GM21717 (cell line): ENCODE measurements around the gene FGD3.
A peak's percentile ranks its signal among the peaks of the same experiment; 100 is the strongest.

Experiments used
- ATAC-seq: cut with Tn5 transposase; IDR thresholded peaks from one replicate; pipeline ENCODE4 v1.9.1; 2021; ENCODE audit warnings: mild to moderate bottlenecking, moderate library complexity; ENCODE audit not compliant: unreplicated experiment

Gene FGD3

GRCh38 chr9:93051680-93052089 is 104.4 kb downstream of the FGD3 start:
- ATAC-seq, result no peak

- ATAC-seq, result no peak
Measured at GRCh38 chr9:93052791-93053540, 105.6 kb downstream of the FGD3 start.

- no peak for ATAC-seq
Measured at GRCh38 chr9:93053781-93054331, 106.5 kb downstream of the FGD3 start.

GRCh38 chr9:93054758-93055704 is 107.7 kb downstream of the FGD3 start:
- no peak for ATAC-seq

- no peak for ATAC-seq
Measured at GRCh38 chr9:93057042-93057702, 109.8 kb downstream of the FGD3 start.

DNA sequence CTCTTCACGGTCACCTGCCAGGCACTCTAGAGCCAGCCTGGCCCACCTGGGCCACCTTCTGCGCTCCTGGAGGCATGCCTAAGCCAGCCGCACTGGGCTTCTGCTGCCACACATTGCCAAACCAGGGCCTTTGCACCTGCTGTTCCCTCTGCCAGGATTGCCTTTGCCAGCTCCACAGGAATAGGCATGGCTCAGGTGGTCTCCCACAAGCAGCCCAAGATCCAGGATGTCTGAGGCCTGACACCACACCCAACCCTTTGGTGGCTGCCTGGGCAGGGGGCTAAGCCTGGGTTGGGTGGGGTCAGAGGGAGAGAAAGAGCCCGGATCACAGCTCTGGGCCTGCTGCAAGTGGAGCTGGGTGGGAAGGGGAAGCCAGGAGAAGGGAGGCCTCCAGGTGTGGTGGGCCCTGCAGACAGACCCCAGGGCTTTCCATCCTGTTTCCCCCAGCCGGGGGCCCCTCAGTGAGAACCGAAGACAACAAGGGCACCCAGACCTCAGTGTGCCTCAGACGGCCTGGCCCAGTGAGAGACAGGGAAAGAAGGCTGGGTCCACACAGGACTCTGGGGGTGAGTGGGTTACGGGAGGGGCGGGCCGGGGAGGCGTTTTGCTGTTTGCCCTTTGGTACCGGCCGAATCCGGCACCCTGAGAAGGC is 110.5 kb downstream of the FGD3 start:
- ATAC-seq, result no peak

- ATAC-seq, result no peak
Measured at GRCh38 chr9:93058355-93059010, 111.2 kb downstream of the FGD3 start, which contains the start of gene SUSD3. Gene SUSD3, plus strand, starts transcription at chr9:93058701. Its CDS starts 42 bp downstream, at chr9:93058743.

DNA sequence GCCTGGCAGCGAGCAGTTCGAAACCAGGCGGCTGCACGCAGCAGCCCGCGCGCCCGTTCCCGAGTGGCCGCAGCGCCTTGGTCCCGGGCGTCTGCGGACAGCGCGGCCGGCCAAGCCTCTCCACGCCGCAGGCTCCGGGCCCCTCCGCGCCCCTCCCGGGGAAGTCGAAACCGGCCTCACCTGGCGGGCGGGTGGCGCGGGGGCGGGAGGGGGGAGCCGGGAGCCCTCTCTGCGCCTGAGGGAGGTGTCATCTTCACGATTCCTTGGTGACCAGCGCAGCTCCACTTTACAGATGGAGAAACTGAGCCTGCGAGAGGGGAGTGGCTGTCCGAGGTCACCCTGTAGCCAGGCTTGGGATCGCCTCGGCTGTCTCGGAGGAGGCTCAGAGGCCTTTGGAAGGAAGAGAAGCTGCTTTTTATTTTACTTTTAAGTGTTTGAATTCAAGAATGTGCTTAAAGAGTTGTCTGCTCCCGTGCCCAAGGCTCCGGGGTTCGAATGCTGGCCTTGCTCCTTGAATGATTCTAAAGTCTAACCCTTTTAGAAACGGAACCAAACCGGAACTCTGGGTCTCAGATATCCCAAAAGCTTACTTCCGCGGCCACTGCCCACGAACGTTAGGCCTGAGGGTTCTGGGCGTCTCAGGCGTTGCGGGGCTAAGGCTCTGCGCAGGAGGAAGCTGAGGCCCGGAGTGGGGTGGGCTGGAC is 111.8 kb downstream of the FGD3 start:
- ATAC-seq, result no peak

DNA sequence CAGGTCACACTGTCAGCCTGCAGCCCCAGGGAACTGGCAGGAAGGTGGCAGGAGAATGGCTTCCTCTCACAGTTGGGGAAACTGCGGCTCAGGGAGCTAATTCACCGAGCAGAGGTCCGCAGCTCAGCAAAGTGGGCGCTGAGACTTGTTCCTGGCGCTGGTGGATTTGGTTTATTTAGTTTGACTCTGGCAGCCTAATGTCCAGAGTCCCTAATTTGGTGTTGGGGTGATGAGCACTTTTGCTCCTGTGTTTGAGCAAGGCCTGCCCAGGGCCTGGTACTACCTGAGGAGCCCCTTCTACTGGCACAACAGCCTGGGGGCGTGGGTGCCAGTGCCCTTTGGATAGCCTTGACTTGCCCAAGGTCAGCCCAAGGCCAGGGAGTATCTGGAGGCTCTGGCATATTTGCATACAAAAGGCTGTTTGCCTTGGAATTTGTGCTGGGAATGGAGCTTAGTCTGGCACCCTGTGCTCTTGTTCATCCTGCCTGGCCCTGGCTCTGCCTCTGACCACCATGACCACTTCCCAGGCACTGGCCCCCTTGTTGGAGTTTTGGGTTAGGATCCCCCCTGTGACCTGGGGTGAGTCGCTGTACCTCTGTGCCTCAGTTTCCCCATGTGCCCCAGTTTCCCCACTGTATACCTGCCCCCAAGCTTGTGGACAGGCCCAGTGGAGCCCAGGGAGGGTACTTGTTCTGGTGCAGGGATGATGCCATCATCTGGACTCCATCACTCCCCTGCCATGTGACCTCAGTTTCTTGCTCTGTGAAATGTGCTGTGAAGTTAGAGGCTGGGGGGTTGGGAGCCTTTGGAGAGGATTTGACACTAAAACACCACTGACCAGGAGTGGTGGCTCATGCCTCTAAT is 112.6 kb downstream of the FGD3 start:
- no peak for ATAC-seq

- no peak for ATAC-seq
Measured at GRCh38 chr9:93060746-93061259, 113.5 kb downstream of the FGD3 start.

DNA sequence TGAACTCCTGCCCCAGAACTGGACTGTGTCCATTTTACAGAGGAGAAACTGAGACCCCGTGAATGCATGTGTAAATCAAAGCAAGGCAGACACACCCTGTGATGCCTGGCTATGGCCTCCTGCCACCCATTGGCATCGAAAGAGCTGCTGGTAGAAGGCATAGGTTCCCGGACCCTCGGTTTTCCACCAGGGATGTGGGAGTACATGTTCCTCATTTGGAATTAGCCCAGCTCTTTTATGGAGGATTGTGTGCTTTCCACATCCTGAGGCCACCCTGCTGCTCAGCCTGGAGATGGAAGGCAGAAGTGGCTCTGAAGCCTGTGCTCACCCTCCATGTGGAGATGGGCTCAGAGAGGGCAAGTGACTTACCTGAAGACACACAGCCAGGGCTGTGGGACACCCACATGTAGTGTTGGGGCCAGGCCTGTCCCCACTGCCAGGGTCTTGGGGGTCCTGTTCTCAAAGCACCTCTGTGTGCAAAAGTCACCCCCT is 114.0 kb downstream of the FGD3 start:
- no peak for ATAC-seq

DNA sequence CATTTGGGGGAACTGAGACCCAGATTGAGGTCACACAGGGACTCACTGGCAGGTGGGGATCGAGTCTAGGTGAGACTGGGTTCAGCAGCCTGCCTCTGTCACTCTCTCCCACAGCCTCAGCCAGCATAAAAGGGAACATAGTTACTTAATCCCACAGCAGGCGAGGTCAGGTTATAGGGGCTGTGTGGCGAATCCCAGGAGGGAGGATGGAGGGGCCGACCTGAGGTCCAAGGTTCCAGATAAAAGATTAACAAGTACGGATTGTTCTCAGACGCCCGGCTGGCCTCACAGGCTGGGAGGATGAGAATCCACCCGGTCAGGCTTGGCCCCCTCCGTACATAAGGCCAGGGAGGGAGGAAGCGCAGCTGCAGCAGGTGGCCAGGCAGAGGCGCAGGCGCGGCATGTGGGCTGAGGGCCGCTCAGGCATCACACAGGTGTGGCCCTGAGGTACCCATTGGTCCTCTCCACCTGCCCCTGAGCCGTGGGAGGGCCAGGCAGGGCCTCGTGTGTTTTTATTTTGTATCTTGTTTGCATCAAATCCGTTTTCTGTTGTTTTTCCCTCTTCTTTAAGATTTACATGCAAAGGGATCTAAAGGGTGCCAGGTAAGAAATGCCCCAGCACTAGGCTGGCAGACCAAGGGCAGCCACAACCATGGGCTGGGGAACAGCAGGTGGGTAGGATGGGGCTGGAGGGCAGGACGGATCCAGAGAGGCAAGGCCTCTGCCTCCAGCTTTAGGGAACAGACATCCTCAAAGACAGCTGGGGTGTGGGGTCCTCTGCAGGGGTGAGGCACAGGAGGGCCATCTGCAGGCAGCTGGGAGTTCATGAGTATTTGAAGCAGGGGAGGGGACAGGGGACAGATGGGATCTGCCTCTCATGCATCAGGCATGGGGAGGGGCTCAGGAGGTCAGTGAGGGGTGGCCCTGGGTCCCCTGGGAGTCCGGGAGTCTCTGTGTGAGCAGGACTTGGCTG is 114.8 kb downstream of the FGD3 start:
- ATAC-seq, result no peak

GRCh38 chr9:93064392-93065134 is 117.2 kb downstream of the FGD3 start:
- peak; percentile 91 for ATAC-seq

DNA sequence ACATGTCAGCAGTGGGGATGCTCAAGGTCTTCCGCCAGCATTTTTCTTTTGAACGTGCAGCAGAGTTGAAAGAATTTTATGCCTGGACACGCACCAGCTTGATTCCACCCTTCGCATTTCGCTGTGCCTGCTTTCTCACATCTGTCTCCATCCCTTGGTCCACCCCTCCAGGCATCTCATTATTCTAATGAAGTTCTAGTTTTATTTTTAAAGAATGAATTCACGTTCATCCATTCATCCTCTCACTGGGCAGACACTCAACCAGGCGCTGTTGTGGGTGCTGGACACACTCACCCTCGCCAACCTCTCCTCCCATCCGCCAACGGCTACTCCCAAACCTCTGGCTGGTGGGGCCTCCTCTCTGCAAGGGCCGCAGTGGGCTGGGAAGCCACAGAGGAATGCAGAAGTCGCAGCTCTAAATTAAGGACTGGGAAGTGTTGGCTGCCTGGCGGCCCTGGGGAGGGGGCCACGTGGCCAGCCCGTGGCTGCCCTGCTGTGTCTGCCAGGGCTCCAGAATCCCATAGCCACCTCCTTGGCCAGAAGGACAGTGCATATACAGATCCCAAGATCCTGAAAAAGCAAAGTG is 117.9 kb downstream of the FGD3 start:
- no peak for ATAC-seq

GRCh38 chr9:93066978-93067603 is 119.8 kb downstream of the FGD3 start:
- ATAC-seq, result no peak
